RPMI8226 (cell line): Measurements from ENCODE around the gene CDK1.

Experiments
- DNase-seq: peaks from one replicate; pipeline ENCODE4 v3.0.0-alpha.2; 2015

Gene CDK1

GRCh38 chr10:60778971-60779796 is 906 bp downstream of the CDK1 start:
- DNase-seq = peak; percentile 34

GRCh38 chr10:60781661-60782060 is 3.4 kb downstream of the CDK1 start:
- no peak for DNase-seq

GRCh38 chr10:60784641-60785040 is 6.4 kb downstream of the CDK1 start:
- DNase-seq = no peak

DNA sequence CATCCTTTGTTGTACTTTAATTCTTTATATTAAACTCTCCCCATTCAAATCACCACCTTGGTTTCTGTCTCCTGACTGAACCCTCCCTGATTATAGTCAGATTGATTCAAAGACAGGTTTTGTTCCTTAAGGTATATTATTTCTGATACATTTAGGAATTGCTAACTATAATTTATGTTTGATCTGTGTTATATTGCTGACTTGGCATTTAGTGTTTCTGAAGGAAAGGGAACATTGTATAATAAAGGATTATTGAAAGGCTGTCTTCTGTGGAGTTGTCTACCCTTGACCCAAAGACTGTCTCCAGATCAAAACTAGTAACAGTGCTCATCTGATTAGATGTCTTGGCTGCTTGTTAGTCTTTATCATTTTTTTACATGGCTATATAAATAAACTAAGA is 10.3 kb downstream of the CDK1 start:
- DNase-seq = no peak

DNA sequence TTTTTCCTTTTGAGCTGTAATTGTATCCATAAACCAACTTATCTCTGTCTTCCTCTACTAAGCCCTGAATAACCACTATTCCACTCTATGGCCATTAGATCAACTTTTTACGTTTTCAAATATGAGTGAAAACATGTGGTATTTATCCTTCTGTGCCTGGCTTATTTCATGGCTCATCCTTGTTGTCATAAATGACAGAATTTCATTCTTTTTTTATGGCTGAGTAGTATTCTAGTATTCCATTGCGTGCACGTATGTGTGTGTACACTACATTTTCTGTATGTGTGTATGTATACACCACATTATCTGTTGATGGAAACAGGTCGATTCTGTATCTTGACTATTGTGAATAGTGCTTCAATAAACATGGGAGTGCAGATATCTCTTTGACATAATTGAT is 11.1 kb downstream of the CDK1 start:
- DNase-seq = no peak

GRCh38 chr10:60794953-60795352 is 16.7 kb downstream of the CDK1 start:
- no peak for DNase-seq

- no peak for DNase-seq
Measured at GRCh38 chr10:60795465-60796202, 17.4 kb downstream of the CDK1 start.

GRCh38 chr10:60796481-60796880 is 18.2 kb downstream of the CDK1 start:
- no peak for DNase-seq

GRCh38 chr10:60797200-60797599 is 18.9 kb downstream of the CDK1 start:
- DNase-seq = no peak

- no peak for DNase-seq
Measured at GRCh38 chr10:60798031-60798430, 19.8 kb downstream of the CDK1 start.

DNA sequence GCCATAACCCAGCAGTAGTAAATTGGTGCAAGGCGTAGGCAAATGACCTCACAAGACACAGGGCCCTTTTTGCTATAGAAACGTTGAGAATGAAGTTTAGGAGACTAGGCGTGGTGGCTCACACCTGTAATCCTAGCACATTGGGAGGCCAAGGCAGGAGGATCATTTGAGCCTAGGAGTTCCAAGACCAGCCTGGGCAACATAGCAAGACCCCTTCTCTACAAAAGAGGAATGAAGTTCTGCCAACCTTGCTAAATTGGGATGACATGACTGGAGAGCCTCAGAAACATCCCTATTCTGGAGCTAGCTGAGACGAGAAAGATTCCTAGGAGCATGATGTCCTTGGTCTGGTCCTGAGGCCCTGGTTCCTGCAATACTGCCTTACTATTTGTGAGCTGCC is 20.6 kb downstream of the CDK1 start:
- no peak for DNase-seq

DNA sequence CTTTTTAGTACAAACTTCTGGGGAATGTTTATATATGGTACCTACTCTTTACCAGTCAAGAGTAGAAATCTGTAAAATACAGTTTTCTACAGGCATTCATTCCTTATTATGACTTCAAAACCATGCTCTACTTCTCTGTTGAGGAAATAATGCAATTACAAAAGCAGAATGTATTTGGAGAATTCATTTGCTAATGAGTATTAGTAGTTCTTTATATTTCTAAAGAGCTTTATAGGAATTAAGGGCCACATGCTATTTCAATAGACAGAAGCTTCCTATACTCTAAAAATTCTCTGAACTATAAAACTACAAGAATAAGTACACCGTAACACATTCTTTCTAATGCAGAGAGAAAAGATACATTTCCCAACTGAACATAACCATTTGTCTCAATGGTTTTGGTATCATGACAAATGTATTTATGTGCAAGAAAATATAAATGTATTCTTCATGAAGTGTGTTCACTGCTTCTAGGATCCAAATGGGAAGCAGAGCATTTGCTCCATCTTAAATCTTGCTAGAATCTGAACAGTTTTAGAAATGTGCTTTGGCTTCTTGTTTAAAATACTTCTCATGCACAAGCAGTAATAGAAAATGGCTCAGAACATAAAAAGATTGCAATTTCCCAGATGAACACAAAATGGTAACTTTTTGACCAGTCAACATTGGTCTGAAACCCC is 21.8 kb downstream of the CDK1 start:
- no peak for DNase-seq

GRCh38 chr10:60800918-60801317 is 22.6 kb downstream of the CDK1 start:
- no peak for DNase-seq

GRCh38 chr10:60801522-60801921 is 23.2 kb downstream of the CDK1 start:
- peak; percentile 17 for DNase-seq

- no peak for DNase-seq
Measured at GRCh38 chr10:60803433-60803832, 25.2 kb downstream of the CDK1 start.

- no peak for DNase-seq
Measured at GRCh38 chr10:60803865-60804264, 25.6 kb downstream of the CDK1 start.

GRCh38 chr10:60806921-60807320 is 28.6 kb downstream of the CDK1 start:
- no peak for DNase-seq

GRCh38 chr10:60807499-60807898 is 29.2 kb downstream of the CDK1 start:
- no peak for DNase-seq

GRCh38 chr10:60808036-60808435 is 29.8 kb downstream of the CDK1 start:
- DNase-seq = no peak

GRCh38 chr10:60809157-60809556 is 30.9 kb downstream of the CDK1 start:
- no peak for DNase-seq

GRCh38 chr10:60810437-60811182 is 32.3 kb downstream of the CDK1 start:
- DNase-seq = no peak

DNA sequence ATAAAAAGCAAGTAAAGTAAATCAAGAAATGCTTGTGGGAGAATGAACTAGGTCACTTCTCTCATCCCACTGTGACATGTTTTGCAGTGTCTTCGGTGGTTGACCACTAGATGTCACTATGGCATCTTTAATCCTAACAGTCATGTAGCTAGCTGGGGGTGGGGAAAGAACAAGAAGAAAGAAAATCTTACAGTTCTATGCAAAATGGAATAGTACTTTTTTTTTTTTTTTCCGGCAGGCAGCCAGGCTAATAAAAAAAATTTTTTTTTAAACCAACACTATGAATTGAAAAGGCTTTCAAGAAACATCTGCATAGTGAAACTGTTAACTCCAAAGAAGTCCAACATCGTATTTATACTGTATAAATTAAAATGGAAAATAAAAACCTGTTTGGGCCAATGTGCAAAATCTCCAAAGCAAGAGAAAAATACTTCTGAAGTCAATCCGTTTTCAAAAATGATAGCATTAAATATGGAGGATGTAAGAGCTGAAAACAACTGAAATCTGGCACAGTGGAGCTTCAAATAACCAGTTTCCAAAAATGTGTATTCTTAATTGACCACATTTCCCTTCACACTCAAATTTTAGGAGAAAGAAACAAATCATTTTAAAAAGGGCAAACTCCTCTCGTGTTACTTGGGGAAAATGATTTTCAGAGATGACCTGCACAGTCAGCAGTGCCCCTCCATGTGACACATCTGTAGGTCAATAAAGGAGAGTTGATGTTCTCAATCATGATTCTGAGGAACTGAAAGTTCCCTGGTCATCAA is 38.5 kb downstream of the CDK1 start:
- DNase-seq = peak; percentile 79
